Body of pancreas (tissue), 4 donors: ENCODE measurements around the gene IGFBP7.

ENCODE experiments used
- POLR2A ChIP-seq, 3 donors: fragments of 450-650 bp; IDR thresholded peaks; one replicate each; pipeline ENCODE4 v1.6.1; 2016; ENCODE audit warnings: antibody characterized with exemption in 3 of 3, mild to moderate bottlenecking in 2 of 3
- TF ChIP-seq, protein P1 (sequence below), 7 experiments: fragments of 450-650 bp in 4 of 7; fragments of 200-600 bp in 3 of 7; sonication (generic) in 3 of 7; IDR thresholded peaks; one replicate each; pipeline ENCODE4 v1.5.1; 2016 to 2019; ENCODE audit warnings: antibody characterized with exemption in 7 of 7

DNA sequence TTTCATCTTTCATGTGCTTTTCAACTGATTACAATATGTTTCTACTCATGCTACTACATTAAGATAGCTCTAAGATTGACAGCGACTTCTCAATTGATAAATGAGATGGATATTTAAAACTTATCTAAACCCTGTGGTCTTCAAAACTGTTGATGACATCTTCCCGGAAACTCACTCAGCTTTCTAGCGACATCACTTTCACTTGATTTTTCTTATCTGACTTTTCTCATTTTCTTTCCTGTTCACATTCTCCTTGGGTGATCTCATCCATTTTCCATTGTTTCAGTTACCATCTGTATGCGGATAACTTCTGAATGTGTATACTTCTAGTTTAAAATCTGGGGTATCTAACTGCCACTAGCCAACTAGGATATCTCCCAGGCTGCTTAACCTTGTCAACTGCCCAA is 128.4 kb downstream of the IGFBP7 start:
- TF ChIP-seq, protein P1, sequence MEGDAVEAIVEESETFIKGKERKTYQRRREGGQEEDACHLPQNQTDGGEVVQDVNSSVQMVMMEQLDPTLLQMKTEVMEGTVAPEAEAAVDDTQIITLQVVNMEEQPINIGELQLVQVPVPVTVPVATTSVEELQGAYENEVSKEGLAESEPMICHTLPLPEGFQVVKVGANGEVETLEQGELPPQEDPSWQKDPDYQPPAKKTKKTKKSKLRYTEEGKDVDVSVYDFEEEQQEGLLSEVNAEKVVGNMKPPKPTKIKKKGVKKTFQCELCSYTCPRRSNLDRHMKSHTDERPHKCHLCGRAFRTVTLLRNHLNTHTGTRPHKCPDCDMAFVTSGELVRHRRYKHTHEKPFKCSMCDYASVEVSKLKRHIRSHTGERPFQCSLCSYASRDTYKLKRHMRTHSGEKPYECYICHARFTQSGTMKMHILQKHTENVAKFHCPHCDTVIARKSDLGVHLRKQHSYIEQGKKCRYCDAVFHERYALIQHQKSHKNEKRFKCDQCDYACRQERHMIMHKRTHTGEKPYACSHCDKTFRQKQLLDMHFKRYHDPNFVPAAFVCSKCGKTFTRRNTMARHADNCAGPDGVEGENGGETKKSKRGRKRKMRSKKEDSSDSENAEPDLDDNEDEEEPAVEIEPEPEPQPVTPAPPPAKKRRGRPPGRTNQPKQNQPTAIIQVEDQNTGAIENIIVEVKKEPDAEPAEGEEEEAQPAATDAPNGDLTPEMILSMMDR (IDR thresholded peaks at IDR 0.05) = no peak
- no peak for TF ChIP-seq POLR2A (IDR thresholded peaks at IDR 0.05)
